ENCODE measurements around the gene FCHO1.

DNA sequence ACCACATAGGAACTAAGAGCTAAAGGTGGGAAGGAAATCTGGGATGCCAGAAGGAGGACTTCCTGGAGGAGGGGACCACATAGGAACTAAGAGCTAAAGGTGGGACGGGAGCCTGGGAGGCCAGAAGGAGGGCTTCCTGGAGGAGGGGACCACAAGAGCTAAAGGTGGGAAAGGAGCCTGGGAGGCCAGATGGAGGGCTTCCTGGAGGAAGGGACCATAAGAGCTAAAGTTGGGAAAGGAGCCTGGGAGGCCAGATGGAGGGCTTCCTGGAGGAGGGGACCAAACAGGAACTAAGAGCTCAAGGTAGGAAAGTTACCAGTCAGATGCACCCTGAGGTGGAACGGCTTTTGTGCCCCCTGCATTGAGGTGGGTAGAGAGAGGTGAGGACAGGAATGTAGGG, 9.8 kb upstream of the FCHO1 start:
- TF ChIP-seq, protein P1, sequence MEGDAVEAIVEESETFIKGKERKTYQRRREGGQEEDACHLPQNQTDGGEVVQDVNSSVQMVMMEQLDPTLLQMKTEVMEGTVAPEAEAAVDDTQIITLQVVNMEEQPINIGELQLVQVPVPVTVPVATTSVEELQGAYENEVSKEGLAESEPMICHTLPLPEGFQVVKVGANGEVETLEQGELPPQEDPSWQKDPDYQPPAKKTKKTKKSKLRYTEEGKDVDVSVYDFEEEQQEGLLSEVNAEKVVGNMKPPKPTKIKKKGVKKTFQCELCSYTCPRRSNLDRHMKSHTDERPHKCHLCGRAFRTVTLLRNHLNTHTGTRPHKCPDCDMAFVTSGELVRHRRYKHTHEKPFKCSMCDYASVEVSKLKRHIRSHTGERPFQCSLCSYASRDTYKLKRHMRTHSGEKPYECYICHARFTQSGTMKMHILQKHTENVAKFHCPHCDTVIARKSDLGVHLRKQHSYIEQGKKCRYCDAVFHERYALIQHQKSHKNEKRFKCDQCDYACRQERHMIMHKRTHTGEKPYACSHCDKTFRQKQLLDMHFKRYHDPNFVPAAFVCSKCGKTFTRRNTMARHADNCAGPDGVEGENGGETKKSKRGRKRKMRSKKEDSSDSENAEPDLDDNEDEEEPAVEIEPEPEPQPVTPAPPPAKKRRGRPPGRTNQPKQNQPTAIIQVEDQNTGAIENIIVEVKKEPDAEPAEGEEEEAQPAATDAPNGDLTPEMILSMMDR (conservative IDR thresholded peaks at IDR 0.05; ENCODE audit: low read length): no peak
- no peak for TF ChIP-seq EZH2phosphoT487 (IDR thresholded peaks at IDR 0.05; ENCODE audit: borderline replicate concordance, low read depth, low read length)

Measured in OCI-LY7 (cell line).